Smooth muscle cell of the brain vasculature (primary cell): Measurements from ENCODE around the gene SLC17A5.
"Not testable (repeated sequence)": the region's sequence is repeated elsewhere in the genome, so short reads cannot be mapped to it uniquely, and the experiment has no call there.

Experiments
- DNase-seq: peaks from one replicate; pipeline ENCODE4 v3.0.0-alpha.2; 2012; ENCODE audit warnings: low read depth, low spot score

The SLC17A5 gene

GRCh38 chr6:73653571-73654424 lies at the start of gene SLC17A5:
Gene SLC17A5 (minus strand): TSS chr6:73653992. CDS start chr6:73653886, 106 bp downstream.
- peak; percentile 79 for DNase-seq

- no peak for DNase-seq
These were observed 49.7 kb upstream of the SLC17A5 start for GRCh38 chr6:73703466-73703865.

GRCh38 chr6:73702444-73702843 lies 48.7 kb upstream of the SLC17A5 start:
- DNase-seq = no peak

GRCh38 chr6:73699676-73700459 lies 46.1 kb upstream of the SLC17A5 start:
- DNase-seq = no peak

- no peak for DNase-seq
These were observed 43.3 kb upstream of the SLC17A5 start for GRCh38 chr6:73696966-73697655.

- no peak for DNase-seq
These were observed 42.0 kb upstream of the SLC17A5 start, which contains the start of gene CD109 for GRCh38 chr6:73695619-73696421. Gene CD109 (plus strand): TSS chr6:73696203. CDS start chr6:73696216, 13 bp downstream.

GRCh38 chr6:73694711-73695411 lies 41.1 kb upstream of the SLC17A5 start:
- no peak for DNase-seq

GRCh38 chr6:73691512-73691911 lies 37.7 kb upstream of the SLC17A5 start:
- DNase-seq = no peak

GRCh38 chr6:73690056-73690455 lies 36.3 kb upstream of the SLC17A5 start:
- no peak for DNase-seq

GRCh38 chr6:73688351-73688750 lies 34.6 kb upstream of the SLC17A5 start:
- no peak for DNase-seq

- DNase-seq = not testable (repeated sequence)
These were observed 29.8 kb upstream of the SLC17A5 start for GRCh38 chr6:73683574-73683973.

- DNase-seq = no peak
These were observed 26.6 kb upstream of the SLC17A5 start for GRCh38 chr6:73680289-73680918.

- not testable (repeated sequence) for DNase-seq
These were observed 26.1 kb upstream of the SLC17A5 start for GRCh38 chr6:73679846-73680245.

- no peak for DNase-seq
These were observed 25.2 kb upstream of the SLC17A5 start for GRCh38 chr6:73679009-73679408.

- no peak for DNase-seq
These were observed 21.8 kb upstream of the SLC17A5 start for GRCh38 chr6:73675466-73676098.

GRCh38 chr6:73671911-73672685 lies 18.3 kb upstream of the SLC17A5 start:
- no peak for DNase-seq

GRCh38 chr6:73669005-73669404 lies 15.2 kb upstream of the SLC17A5 start:
- DNase-seq = no peak

- DNase-seq = no peak
These were observed 14.0 kb upstream of the SLC17A5 start for GRCh38 chr6:73667798-73668197.

- DNase-seq = no peak
These were observed 12.6 kb upstream of the SLC17A5 start for GRCh38 chr6:73666393-73666792.
